ENCODE data around the gene PDE4D.

DNA sequence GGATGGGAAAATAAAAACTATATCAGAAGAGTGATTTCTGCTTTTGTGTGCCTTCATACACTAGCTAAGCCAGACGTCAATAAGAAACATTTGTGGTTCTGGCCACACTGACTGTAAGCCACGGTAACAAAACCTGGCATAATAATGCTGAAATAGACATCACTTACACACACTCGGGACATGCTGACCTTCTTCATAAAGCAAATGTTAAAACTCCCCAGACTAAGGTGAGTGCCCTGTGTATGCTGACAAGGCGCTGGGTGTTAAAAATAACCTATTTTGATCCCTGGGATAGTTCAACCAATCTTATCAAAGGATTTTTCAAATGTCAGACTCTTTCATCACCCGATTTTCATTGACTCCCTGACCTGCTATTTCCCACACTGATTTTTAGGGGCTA, 973.7 kb downstream of the PDE4D start:
- TF ChIP-seq, protein P1, sequence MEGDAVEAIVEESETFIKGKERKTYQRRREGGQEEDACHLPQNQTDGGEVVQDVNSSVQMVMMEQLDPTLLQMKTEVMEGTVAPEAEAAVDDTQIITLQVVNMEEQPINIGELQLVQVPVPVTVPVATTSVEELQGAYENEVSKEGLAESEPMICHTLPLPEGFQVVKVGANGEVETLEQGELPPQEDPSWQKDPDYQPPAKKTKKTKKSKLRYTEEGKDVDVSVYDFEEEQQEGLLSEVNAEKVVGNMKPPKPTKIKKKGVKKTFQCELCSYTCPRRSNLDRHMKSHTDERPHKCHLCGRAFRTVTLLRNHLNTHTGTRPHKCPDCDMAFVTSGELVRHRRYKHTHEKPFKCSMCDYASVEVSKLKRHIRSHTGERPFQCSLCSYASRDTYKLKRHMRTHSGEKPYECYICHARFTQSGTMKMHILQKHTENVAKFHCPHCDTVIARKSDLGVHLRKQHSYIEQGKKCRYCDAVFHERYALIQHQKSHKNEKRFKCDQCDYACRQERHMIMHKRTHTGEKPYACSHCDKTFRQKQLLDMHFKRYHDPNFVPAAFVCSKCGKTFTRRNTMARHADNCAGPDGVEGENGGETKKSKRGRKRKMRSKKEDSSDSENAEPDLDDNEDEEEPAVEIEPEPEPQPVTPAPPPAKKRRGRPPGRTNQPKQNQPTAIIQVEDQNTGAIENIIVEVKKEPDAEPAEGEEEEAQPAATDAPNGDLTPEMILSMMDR (IDR thresholded peaks at IDR 0.05): no peak
- TF ChIP-seq POLR2A (IDR thresholded peaks at IDR 0.05): no peak

Data from tibial nerve (tissue), 3 donors.